IMR-90 (cell line): ENCODE results near the gene CSGALNACT2. TPM values are rescaled to one million over a fixed set of nuclear protein-coding genes. Genes with fewer than 3 reads are reported as not detected.

ENCODE experiments used
- ATAC-seq: fragments of 200-7000 bp; cut with Tn5 transposase; 2 replicates; pipeline ENCODE4 v1.9.1; 2020; ENCODE audit warnings: low read depth, mild to moderate bottlenecking, moderate library complexity
- Bru-seq: library from RNA; stranded (reverse); fragments of 400-500 nt; gene quantifications from one replicate; lab custom pipeline; 2021; lab: Mats Ljungman, UMichigan
- BruChase-seq, 2 experiments: library from RNA; stranded (reverse); fragments of 400-500 nt; gene quantifications; one replicate each; lab custom pipeline; 2021; lab: Mats Ljungman, UMichigan
- BruUV-seq: library from RNA; stranded (reverse); fragments of 400-500 nt; replicated peaks from 2 replicates; lab custom pipeline; 2021; lab: Mats Ljungman, UMichigan
- CTCF ChIA-PET: fragments of 300-600 bp; formaldehyde crosslinking; extraction: SDS; loops from one replicate; lab custom pipeline; 2021; ENCODE audit warnings: antibody characterized with exemption; lab: Yijun Ruan, JAX
- POLR2A ChIA-PET: fragments of 300-600 bp; sonication (Branson Sonifier 250); formaldehyde crosslinking; loops from one replicate; lab custom pipeline; 2022; ENCODE audit warnings: antibody characterized with exemption; ENCODE audit not compliant: unreplicated experiment; lab: Charles Lee
- DNase-seq: peaks from one replicate; pipeline ENCODE4 v3.0.0; 2013
- H2AFZ ChIP-seq: replicated peaks from 2 replicates; pipeline ENCODE3; 2013; ENCODE audit warnings: low read length, mild to moderate bottlenecking; ENCODE audit not compliant: poor library complexity
- H2AK5ac ChIP-seq: 2 replicates; pipeline ENCODE4 v1.6.1; 2013; ENCODE audit warnings: low read depth, low read length, inconsistent platforms
- H2AK9ac ChIP-seq: replicated peaks from 2 replicates; pipeline ENCODE3; 2013; ENCODE audit warnings: mild to moderate bottlenecking, low read depth, low read length, moderate library complexity; ENCODE audit not compliant: poor library complexity
- H2BK120ac ChIP-seq: 2 replicates; pipeline ENCODE4 v1.6.1; 2013; ENCODE audit warnings: low read depth, low read length, inconsistent platforms
- H2BK15ac ChIP-seq: 3 replicates; pipeline ENCODE4 v1.6.1; 2013; ENCODE audit warnings: low read depth, low read length, inconsistent platforms
- H2BK20ac ChIP-seq: 2 replicates; pipeline ENCODE4 v1.6.1; 2013; ENCODE audit warnings: low read depth, mild to moderate bottlenecking, inconsistent platforms, low read length, moderate library complexity
- H2BK5ac ChIP-seq: 2 replicates; pipeline ENCODE4 v1.6.1; 2013; ENCODE audit warnings: mild to moderate bottlenecking, low read depth, low read length, inconsistent platforms; ENCODE audit not compliant: poor library complexity, severe bottlenecking
- H3K14ac ChIP-seq: replicated peaks from 2 replicates; pipeline ENCODE4 v1.6.1; 2013; ENCODE audit warnings: low read depth, low read length, inconsistent platforms
- H3K18ac ChIP-seq: 2 replicates; pipeline ENCODE4 v1.6.1; 2013; ENCODE audit warnings: low read depth, low read length, control low read depth
- H3K23ac ChIP-seq: 2 replicates; pipeline ENCODE4 v1.6.1; 2013; ENCODE audit warnings: low read depth, low read length, inconsistent platforms
- H3K27ac ChIP-seq: 2 replicates; pipeline ENCODE4 v1.5.1; 2013; ENCODE audit warnings: mild to moderate bottlenecking, control low read depth, low read length; ENCODE audit not compliant: insufficient read depth
- H3K27me3 ChIP-seq: 2 replicates; pipeline ENCODE4 v1.6.1; 2013; ENCODE audit warnings: low read length; ENCODE audit not compliant: control insufficient read depth, insufficient read depth
- H3K36me3 ChIP-seq: 2 replicates; pipeline ENCODE4 v1.6.1; 2013; ENCODE audit warnings: low read length, mixed read lengths; ENCODE audit not compliant: control insufficient read depth, insufficient read depth
- H3K4ac ChIP-seq: 2 replicates; pipeline ENCODE4 v1.6.1; 2013; ENCODE audit warnings: low read depth, low read length, inconsistent platforms
- H3K4me1 ChIP-seq: 2 replicates; pipeline ENCODE4 v1.6.1; 2013; ENCODE audit warnings: low read length, mixed read lengths; ENCODE audit not compliant: control insufficient read depth, insufficient read depth
- H3K4me2 ChIP-seq: 2 replicates; pipeline ENCODE4 v1.6.1; 2013; ENCODE audit warnings: low read depth, mild to moderate bottlenecking, control low read depth, low read length, moderate library complexity
- H3K4me3 ChIP-seq: 2 replicates; pipeline ENCODE4 v1.5.1; 2013; ENCODE audit warnings: low read depth, mild to moderate bottlenecking, control low read depth, low read length, moderate library complexity; ENCODE audit not compliant: insufficient read depth
- H3K56ac ChIP-seq: 2 replicates; pipeline ENCODE4 v1.6.1; 2013; ENCODE audit warnings: low read length, inconsistent platforms; ENCODE audit not compliant: insufficient read depth; ENCODE audit errors: extremely low read depth
- H3K79me1 ChIP-seq, 2 experiments: 2 replicates each; pipeline ENCODE4 v1.6.1; 2013; ENCODE audit warnings: low read length in 2 of 2, inconsistent platforms in 1 of 2, low read depth in 1 of 2
- H3K9ac ChIP-seq: 2 replicates; pipeline ENCODE4 v1.6.1; 2013; ENCODE audit warnings: low read depth, low read length, control low read depth
- H3K9me1 ChIP-seq: 2 replicates; pipeline ENCODE4 v1.6.1; 2013; ENCODE audit warnings: low read length, inconsistent platforms; ENCODE audit not compliant: insufficient read depth
- H3K9me3 ChIP-seq: 2 replicates; pipeline ENCODE4 v1.6.1; 2013; ENCODE audit warnings: low read length; ENCODE audit not compliant: control insufficient read depth, insufficient read depth
- H4K20me1 ChIP-seq: 2 replicates; pipeline ENCODE4 v1.6.1; 2013; ENCODE audit warnings: low read length, inconsistent platforms; ENCODE audit not compliant: insufficient read depth
- H4K5ac ChIP-seq: 2 replicates; pipeline ENCODE4 v1.6.1; 2013; ENCODE audit warnings: mild to moderate bottlenecking, low read depth, low read length, control low read depth
- H4K8ac ChIP-seq, 2 experiments: 2 replicates each; pipeline ENCODE4 v1.6.1; 2013; ENCODE audit warnings: low read depth in 2 of 2, low read length in 2 of 2, control low read depth in 1 of 2, inconsistent platforms in 1 of 2
- H4K91ac ChIP-seq: 2 replicates; pipeline ENCODE4 v1.6.1; 2013; ENCODE audit warnings: low read depth, low read length, inconsistent platforms; ENCODE audit not compliant: insufficient read depth
- BHLHE40 ChIP-seq: fragments of 150-350 bp; IDR thresholded peaks from 2 replicates; pipeline ENCODE4 v1.6.1; 2016; ENCODE audit warnings: mild to moderate bottlenecking, low read depth, low read length
- CEBPB ChIP-seq: IDR thresholded peaks from 2 replicates; pipeline ENCODE4 v1.6.1; 2012; ENCODE audit warnings: low read depth, low read length, improper control_type of control experiment
- CHD1 ChIP-seq: IDR thresholded peaks from 2 replicates; pipeline ENCODE4 v1.6.1; 2012; ENCODE audit warnings: low read depth, low read length, improper control_type of control experiment
- CTCF ChIP-seq: conservative IDR thresholded peaks from 2 replicates; pipeline ENCODE4 v1.5.1; 2012; ENCODE audit warnings: mild to moderate bottlenecking, low read depth, low read length, improper control_type of control experiment
- MAZ ChIP-seq: IDR thresholded peaks from 2 replicates; pipeline ENCODE4 v1.6.1; 2012; ENCODE audit warnings: low read depth, mild to moderate bottlenecking, low read length, improper control_type of control experiment, moderate library complexity, borderline replicate concordance
- MXI1 ChIP-seq: IDR thresholded peaks from 2 replicates; pipeline ENCODE4 v1.6.1; 2012; ENCODE audit warnings: low read depth, mild to moderate bottlenecking, low read length, moderate library complexity, borderline replicate concordance
- RAD21 ChIP-seq: IDR thresholded peaks from 2 replicates; pipeline ENCODE4 v1.6.1; 2012; ENCODE audit warnings: low read length, improper control_type of control experiment
- RFX5 ChIP-seq: IDR thresholded peaks from 2 replicates; pipeline ENCODE4 v1.8.0; 2012; ENCODE audit warnings: low read depth, mild to moderate bottlenecking, low read length, moderate library complexity
- SMC3 ChIP-seq: fragments of 150-350 bp; IDR thresholded peaks from 2 replicates; pipeline ENCODE4 v1.6.1; 2016; ENCODE audit warnings: low read depth, mild to moderate bottlenecking, antibody characterized with exemption, low read length, moderate library complexity
- USF2 ChIP-seq: fragments of 150-350 bp; IDR thresholded peaks from 2 replicates; pipeline ENCODE4 v1.6.1; 2017; ENCODE audit warnings: mild to moderate bottlenecking, antibody characterized with exemption, low read length, low read depth
- WGBS, 2 experiments: methylation state at CpG; one replicate each; pipeline versions ENCODE4 v1.1.5 to v1.1.7; 2013; ENCODE audit warnings: missing lambda C conversion rate in 2 of 2; ENCODE audit not compliant: insufficient read length in 1 of 2; ENCODE audit errors: extremely low coverage in 2 of 2; 5-methylcytosine and 5-hydroxymethylcytosine counted together
- dilution Hi-C: fragments of 300-500 bp; cut with HindIII; formaldehyde crosslinking; loops from one replicate; pipeline ENCODE4 v1.14.3; 2018; ENCODE audit warnings: low sequenced_read_pairs; ENCODE audit not compliant: unreplicated experiment
- in situ Hi-C: fragments of 300-500 bp; cut with MboI; formaldehyde crosslinking; loops from 3 replicates; pipeline ENCODE4 v1.14.3; 2019; ENCODE audit warnings: low sequenced_read_pairs, inconsistent platforms, mixed read lengths
- intact Hi-C: fragments of 100-400 bp; cut with micrococcal nuclease; formaldehyde crosslinking; loops from 2 replicates; pipeline ENCODE4 v1.10.0; 2022
- long read RNA-seq: library from polyadenylated mRNA; unstranded; transcript quantifications from one replicate; pipeline ENCODE4 v2.0.0, GENCODE V29; 2021; ENCODE audit not compliant: unreplicated experiment
- polyA plus RNA-seq, 3 experiments: library from polyadenylated mRNA; depleted of rRNA; stranded (reverse); fragments of >200 nt; gene quantifications; 2 replicates each; pipeline ENCODE4 v1.2.3, GENCODE V29; 2012; ENCODE audit warnings: low replicate concordance in 1 of 3
- total RNA-seq: library from RNA; depleted of rRNA; stranded (reverse); fragments of >200 nt; gene quantifications from 2 replicates; pipeline ENCODE4 v1.2.3, GENCODE V29; 2012; rRNA removed

CSGALNACT2 gene
- total RNA-seq (6.5 and 11.4 TPM in 2 replicates), polyA plus RNA-seq (2012; rRNA removed) (11.7 and 13.1 TPM in 2 replicates), Bru-seq, nascent RNA (percentile 96 among the genes with signal in this experiment), BruChase-seq, experiment 1, labeled RNA remaining after a 6-hour chase (percentile 94 among the genes with signal in this experiment), BruChase-seq, experiment 2, labeled RNA remaining after a 2-hour chase (percentile 95 among the genes with signal in this experiment)
- 1.4 and 5.2 TPM in 2 replicates for polyA plus RNA-seq (2012; cell fraction: cytosol; rRNA removed)
- polyA plus RNA-seq (2012; cell fraction: nucleus; rRNA removed; ENCODE audit: low replicate concordance), result 1.8 and 19.5 TPM in 2 replicates
- long read RNA-seq, transcript CSGALNACT2-201 (8 exons, 3,730 nt), result major isoform, 72 of 113 reads
- long read RNA-seq, partial matches to known transcripts, result 17 of 113 reads
- long read RNA-seq, other reads (novel, unspliced or antisense), result 24 of 113 reads

- peak within 1 kb of the TSS; percentile 51 for H2BK20ac ChIP-seq
- H3K36me3 ChIP-seq, result no peaks in the 10 kb centered on the region
- peaks cover 9 to 43% of the 10 kb centered on the region in 2 experiments; a peak in 3 of 4 replicates for H3K79me1 ChIP-seq
- H3K27ac ChIP-seq, result peak within 1 kb of the TSS; percentile 94
- peak; percentile 86 for DNase-seq
- peak within 1 kb of the TSS; percentile 92 for H2BK120ac ChIP-seq
- peak within 1 kb of the TSS; percentile 89 for H3K56ac ChIP-seq
- no TSS peak for BruUV-seq
- H4K5ac ChIP-seq, result peak within 1 kb of the TSS; percentile 97
- H2BK15ac ChIP-seq, result peak within 1 kb of the TSS; percentile 42; the same call in 1 of the 3 replicates
- H2AFZ ChIP-seq, result peak within 1 kb of the TSS; percentile 94
- peaks cover 6% of the 10 kb centered on the region for H3K4me1 ChIP-seq
- H4K8ac ChIP-seq, result peak within 1 kb of the TSS; percentile 92 to 99
- CTCF ChIA-PET, result no interaction called here
- H3K9me3 ChIP-seq, result no peaks in the 10 kb centered on the region
- intact Hi-C loops, result loop anchor here (1.0 to 5.0 kb wide), 2 partner anchors 210 to 269 kb away; partner anchors contain the start of gene HNRNPF
- H3K23ac ChIP-seq, result peak within 1 kb of the TSS; percentile 90
- peak within 1 kb of the TSS; percentile 93 for H3K4me2 ChIP-seq
- in situ Hi-C loops, result loop anchor here (25.0 kb wide), 1 partner anchor 1849 kb away; the partner anchor contains the start of gene DEPP1
- no peaks in the 10 kb centered on the region; the same call in 1 of the 2 replicates for H3K27me3 ChIP-seq
- ATAC-seq, result peak; percentile 68
- H3K9me1 ChIP-seq, result peaks cover 5% of the 10 kb centered on the region; the same call in 1 of the 2 replicates
- peak within 1 kb of the TSS; percentile 86 for H2BK5ac ChIP-seq
- WGBS, 2 experiments, result 0% methylated on average over 20 of the region's 93 CpGs; no CpG with 5 or more reads in 1 of the 2 experiments
- H3K9ac ChIP-seq, result peak within 1 kb of the TSS; percentile 95
- H3K14ac ChIP-seq, result peak within 1 kb of the TSS; percentile 95
- peaks cover 35% of the 10 kb centered on the region for H4K20me1 ChIP-seq
- dilution Hi-C loops, result no loop called here
- peak within 1 kb of the TSS; percentile 98 for H3K4me3 ChIP-seq
- H3K18ac ChIP-seq, result peak within 1 kb of the TSS; percentile 89
- H3K4ac ChIP-seq, result peak within 1 kb of the TSS; percentile 91
- H4K91ac ChIP-seq, result peak within 1 kb of the TSS; percentile 93
- POLR2A ChIA-PET, result interaction anchor here (1.0 to 1.4 kb wide), 2 partner anchors 9 to 53 kb away, joined by 4 to 6 read pairs; no protein-coding TSS in a partner anchor
- peak within 1 kb of the TSS; percentile 71 for H2AK5ac ChIP-seq
- peak within 1 kb of the TSS; percentile 94 for H2AK9ac ChIP-seq
- no peak for TF ChIP-seq RAD21
- TF ChIP-seq CHD1, result no peak; the same call in 1 of the 2 replicates
- no peak for TF ChIP-seq USF2
- 0 out of 2 replicates have a peak, but pooled peaks have one; percentile 5 for TF ChIP-seq CTCF
- TF ChIP-seq RFX5, result no peak
- no peak for TF ChIP-seq CEBPB
- peak; percentile 47; the same call in 1 of the 2 replicates for TF ChIP-seq MAZ
- no peak for TF ChIP-seq SMC3
- TF ChIP-seq MXI1, result peak; percentile 43; the same call in 1 of the 2 replicates
- no peak for TF ChIP-seq BHLHE40
These were observed at the start of gene CSGALNACT2 for GRCh38 chr10:43138021-43138756. Gene CSGALNACT2, plus strand, starts transcription at chr10:43138445. Its CDS starts 16,705 bp downstream, at chr10:43155150.
